H9 (cell line): ENCODE measurements around the gene FAM114A1. TPM values are rescaled to one million over a fixed set of nuclear protein-coding genes. Genes with fewer than 3 reads are reported as not detected.

ENCODE experiments used
- DNase-seq: peaks from one replicate; pipeline ENCODE4 v3.0.0-alpha.2; 2017
- H2AFZ ChIP-seq: one replicate; pipeline ENCODE4 v1.6.1; 2013; ENCODE audit warnings: mild to moderate bottlenecking, low read length, control low read depth, moderate library complexity
- H2AK5ac ChIP-seq: 2 replicates; pipeline ENCODE4 v1.6.1; 2013; ENCODE audit warnings: low read length, control low read depth, mixed read lengths; ENCODE audit not compliant: insufficient read length
- H2BK120ac ChIP-seq: one replicate; pipeline ENCODE4 v1.6.1; 2013; ENCODE audit warnings: low read depth, mild to moderate bottlenecking, low read length, control low read depth, inconsistent platforms; ENCODE audit not compliant: poor library complexity, severe bottlenecking
- H2BK12ac ChIP-seq: 2 replicates; pipeline ENCODE4 v1.6.1; 2013; ENCODE audit warnings: low read length, control low read depth, mixed read lengths, low read depth; ENCODE audit not compliant: insufficient read length
- H2BK15ac ChIP-seq: 2 replicates; pipeline ENCODE4 v1.6.1; 2013; ENCODE audit warnings: low read depth, low read length, control low read depth
- H2BK20ac ChIP-seq: one replicate; pipeline ENCODE4 v1.6.1; 2013; ENCODE audit warnings: low read depth, mild to moderate bottlenecking, low read length, control low read depth, inconsistent platforms; ENCODE audit not compliant: poor library complexity, severe bottlenecking
- H2BK5ac ChIP-seq: 2 replicates; pipeline ENCODE4 v1.6.1; 2013; ENCODE audit warnings: low read length, control low read depth, mixed read lengths; ENCODE audit not compliant: insufficient read length
- H3K14ac ChIP-seq: 2 replicates; pipeline ENCODE4 v1.6.1; 2013; ENCODE audit warnings: low read length, control low read depth; ENCODE audit not compliant: insufficient read depth
- H3K18ac ChIP-seq: 2 replicates; pipeline ENCODE4 v1.6.1; 2013; ENCODE audit warnings: low read depth, mild to moderate bottlenecking, mixed read lengths, low read length, control low read depth; ENCODE audit not compliant: insufficient read length
- H3K23ac ChIP-seq: 2 replicates; pipeline ENCODE4 v1.6.1; 2013; ENCODE audit warnings: low read length, control low read depth, mixed read lengths, low read depth; ENCODE audit not compliant: insufficient read length
- H3K23me2 ChIP-seq: 2 replicates; pipeline ENCODE4 v1.6.1; 2013; ENCODE audit warnings: low read depth, mild to moderate bottlenecking, mixed read lengths, low read length, control low read depth; ENCODE audit not compliant: insufficient read length, poor library complexity, severe bottlenecking
- H3K27ac ChIP-seq: 2 replicates; pipeline ENCODE4 v1.5.1; 2013; ENCODE audit warnings: low read length, control low read depth, mixed read lengths, low read depth; ENCODE audit not compliant: insufficient read length
- H3K27me3 ChIP-seq: 2 replicates; pipeline ENCODE4 v1.6.1; 2013; ENCODE audit warnings: low read length, control low read depth, inconsistent platforms; ENCODE audit not compliant: insufficient read depth
- H3K4ac ChIP-seq: 2 replicates; pipeline ENCODE4 v1.6.1; 2013; ENCODE audit warnings: low read depth, mild to moderate bottlenecking, control low read depth, inconsistent platforms, low read length, moderate library complexity
- H3K4me1 ChIP-seq: 2 replicates; pipeline ENCODE4 v1.6.1; 2013; ENCODE audit warnings: low read length, control low read depth, inconsistent platforms; ENCODE audit not compliant: insufficient read depth
- H3K4me2 ChIP-seq: 2 replicates; pipeline ENCODE4 v1.6.1; 2013; ENCODE audit warnings: low read length, control low read depth, mixed read lengths; ENCODE audit not compliant: insufficient read length, insufficient read depth
- H3K56ac ChIP-seq: 2 replicates; pipeline ENCODE4 v1.6.1; 2013; ENCODE audit warnings: low read depth, mild to moderate bottlenecking, mixed read lengths, low read length, control low read depth; ENCODE audit not compliant: insufficient read length
- H3K79me1 ChIP-seq: 2 replicates; pipeline ENCODE4 v1.6.1; 2013; ENCODE audit warnings: low read depth, mild to moderate bottlenecking, moderate library complexity, low read length, control low read depth, inconsistent platforms; ENCODE audit not compliant: insufficient read depth, poor library complexity, severe bottlenecking
- H3K79me2 ChIP-seq: 2 replicates; pipeline ENCODE4 v1.6.1; 2013; ENCODE audit warnings: low read length, control low read depth, inconsistent platforms; ENCODE audit not compliant: insufficient read depth
- H3K9ac ChIP-seq: 2 replicates; pipeline ENCODE4 v1.6.1; 2013; ENCODE audit warnings: low read length, control low read depth, mixed read lengths; ENCODE audit not compliant: insufficient read length; ENCODE audit errors: extremely low read depth
- H3K9me3 ChIP-seq: one replicate; pipeline ENCODE4 v1.6.1; 2013; ENCODE audit warnings: low read depth, low read length, inconsistent platforms; ENCODE audit not compliant: control insufficient read depth
- H3T11ph ChIP-seq: one replicate; pipeline ENCODE4 v1.6.1; 2013; ENCODE audit warnings: mild to moderate bottlenecking, low read length, control low read depth, inconsistent platforms
- H4K20me1 ChIP-seq: one replicate; pipeline ENCODE4 v1.6.1; 2013; ENCODE audit not compliant: control insufficient read depth, insufficient read length, insufficient read depth
- H4K5ac ChIP-seq: 2 replicates; pipeline ENCODE4 v1.6.1; 2013; ENCODE audit warnings: low read depth, mild to moderate bottlenecking, mixed read lengths, low read length, control low read depth; ENCODE audit not compliant: insufficient read length
- H4K8ac ChIP-seq: replicated peaks from 2 replicates; pipeline ENCODE4 v1.6.1; 2013; ENCODE audit warnings: low read length, control low read depth, mixed read lengths, low read depth; ENCODE audit not compliant: insufficient read length
- H4K91ac ChIP-seq: 2 replicates; pipeline ENCODE4 v1.6.1; 2013; ENCODE audit warnings: low read depth, mild to moderate bottlenecking, moderate library complexity, mixed read lengths, low read length, control low read depth; ENCODE audit not compliant: insufficient read length
- H3K27ac Mint-ChIP-seq, 3 experiments: 2 replicates in 2 of 3; 3 replicates in 1 of 3; pipeline ENCODE4 v1.8.0; 2020 to 2021; ENCODE audit warnings: mixed read lengths in 3 of 3, mild to moderate bottlenecking in 1 of 3, moderate library complexity in 1 of 3
- H3K27me3 Mint-ChIP-seq: 2 replicates; pipeline ENCODE4 v1.8.0; 2021; ENCODE audit warnings: low read depth, mild to moderate bottlenecking, moderate library complexity, mixed read lengths
- H3K36me3 Mint-ChIP-seq, 3 experiments: 2 replicates in 2 of 3; 3 replicates in 1 of 3; pipeline ENCODE4 v1.8.0; 2020 to 2021; ENCODE audit warnings: low read depth in 3 of 3, mixed read lengths in 3 of 3; ENCODE audit not compliant: insufficient read depth in 1 of 3
- H3K4me1 Mint-ChIP-seq, 2 experiments: 2 replicates each; pipeline ENCODE4 v1.8.0; 2020; ENCODE audit warnings: mixed read lengths in 2 of 2
- H3K4me3 Mint-ChIP-seq, 2 experiments: 2 replicates in 1 of 2; 3 replicates in 1 of 2; pipeline ENCODE4 v1.8.0; 2020 to 2021; ENCODE audit warnings: mild to moderate bottlenecking in 2 of 2, mixed read lengths in 2 of 2, moderate library complexity in 1 of 2
- H3K9me3 Mint-ChIP-seq, 2 experiments: 2 replicates in 1 of 2; 3 replicates in 1 of 2; pipeline ENCODE4 v1.8.0; 2020; ENCODE audit warnings: mild to moderate bottlenecking in 2 of 2, mixed read lengths in 2 of 2, moderate library complexity in 1 of 2
- CTCF ChIP-seq: fragments of 200-600 bp; sonication (generic); conservative IDR thresholded peaks from 3 replicates; pipeline ENCODE4 v1.8.0; 2021; ENCODE audit warnings: antibody characterized with exemption, mild to moderate bottlenecking
- WGBS: extraction: QIAGEN DNeasy Blood & Tissue Kit; methylation state at CpG from one replicate; pipeline ENCODE4 v1.1.7; 2013; ENCODE audit warnings: missing lambda C conversion rate, low lambda C conversion rate, mixed read lengths; ENCODE audit not compliant: insufficient read length; ENCODE audit errors: extremely low coverage; 5-methylcytosine and 5-hydroxymethylcytosine counted together
- total RNA-seq: library from RNA; stranded (reverse); gene quantifications from 2 replicates; pipeline ENCODE4 v1.2.1, GENCODE V29; 2021

The FAM114A1 gene
- total RNA-seq, 1 experiment from 2014 or later, result 9.9 TPM

GRCh38 chr4:38924353-38924752 lies 56.7 kb downstream of the FAM114A1 start:
- H3K36me3 Mint-ChIP-seq, result peaks cover 0 to 3% (median 0%) of the 10 kb centered on the region in 3 experiments; a peak in 1 of 7 replicates
- H3K27ac Mint-ChIP-seq, result no peak overlapping the region
- no peak overlapping the region for H2AFZ ChIP-seq
- H3K23me2 ChIP-seq, result no peaks in the 10 kb centered on the region
- H3K4me2 ChIP-seq, result no peak overlapping the region
- H3K27me3 ChIP-seq, result no peaks in the 10 kb centered on the region
- H3K9me3 Mint-ChIP-seq, result no peaks in the 10 kb centered on the region
- H3K14ac ChIP-seq, result no peak overlapping the region
- no peak overlapping the region for H2BK15ac ChIP-seq
- no peak overlapping the region for H4K91ac ChIP-seq
- no CpG with 5 or more reads among the region's 5 CpGs for WGBS
- no peaks in the 10 kb centered on the region for H3K9me3 ChIP-seq
- no peak overlapping the region for H4K8ac ChIP-seq
- no peak overlapping the region for H3T11ph ChIP-seq
- H3K79me2 ChIP-seq, result no peaks in the 10 kb centered on the region
- H2AK5ac ChIP-seq, result no peak overlapping the region
- no peak for DNase-seq
- no peak overlapping the region for H3K56ac ChIP-seq
- no peak overlapping the region for H3K18ac ChIP-seq
- H4K5ac ChIP-seq, result no peak overlapping the region
- no peak overlapping the region for H3K4me3 Mint-ChIP-seq
- H2BK5ac ChIP-seq, result no peak overlapping the region
- no peak overlapping the region for H2BK20ac ChIP-seq
- no peaks in the 10 kb centered on the region; the same call in 1 of the 2 replicates for H3K27me3 Mint-ChIP-seq
- H3K4me1 Mint-ChIP-seq, result peaks cover 0 to 7% of the 10 kb centered on the region in 2 experiments; a peak in 1 of 4 replicates
- no peak overlapping the region for H2BK12ac ChIP-seq
- no peak overlapping the region for H3K9ac ChIP-seq
- no peak overlapping the region for H3K23ac ChIP-seq
- no peak overlapping the region for H2BK120ac ChIP-seq
- H3K4ac ChIP-seq, result no peak overlapping the region
- no peaks in the 10 kb centered on the region for H4K20me1 ChIP-seq
- no peak for TF ChIP-seq CTCF
- H3K4me1 ChIP-seq, result no peaks in the 10 kb centered on the region
- H3K79me1 ChIP-seq, result no peaks in the 10 kb centered on the region
- no peak overlapping the region for H3K27ac ChIP-seq
